NCI-H526 treated with DMSO at 0.1 percent for 48 hours (cell line): ENCODE results near the gene CLSTN2.
"Not testable (repeated sequence)": the region's sequence is repeated elsewhere in the genome, so short reads cannot be mapped to it uniquely, and the experiment has no call there.

Experiments used
- DNase-seq: peaks from one replicate; lab custom pipeline; 2025; lab: John Stamatoyannopoulos, UW

The CLSTN2 gene

DNA sequence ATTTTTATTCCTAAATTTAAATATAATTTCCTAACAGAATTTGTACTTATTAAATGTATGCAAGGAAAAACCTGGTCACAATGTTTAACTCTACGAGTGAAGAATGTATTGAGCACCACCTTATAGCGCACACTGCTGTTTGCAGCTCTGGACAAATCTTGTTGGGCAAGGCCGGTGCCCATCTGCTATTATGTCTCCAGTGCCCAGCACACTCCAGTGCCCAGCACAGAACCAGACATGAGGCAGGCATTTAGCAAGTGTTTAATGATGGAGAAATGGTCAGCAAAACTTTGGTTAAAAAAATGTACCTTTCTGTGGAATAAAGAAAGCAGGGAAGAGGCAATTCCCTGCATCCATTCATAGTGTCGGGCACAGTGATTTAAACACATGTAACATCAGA lies 488.2 kb downstream of the CLSTN2 start:
- DNase-seq = no peak

DNA sequence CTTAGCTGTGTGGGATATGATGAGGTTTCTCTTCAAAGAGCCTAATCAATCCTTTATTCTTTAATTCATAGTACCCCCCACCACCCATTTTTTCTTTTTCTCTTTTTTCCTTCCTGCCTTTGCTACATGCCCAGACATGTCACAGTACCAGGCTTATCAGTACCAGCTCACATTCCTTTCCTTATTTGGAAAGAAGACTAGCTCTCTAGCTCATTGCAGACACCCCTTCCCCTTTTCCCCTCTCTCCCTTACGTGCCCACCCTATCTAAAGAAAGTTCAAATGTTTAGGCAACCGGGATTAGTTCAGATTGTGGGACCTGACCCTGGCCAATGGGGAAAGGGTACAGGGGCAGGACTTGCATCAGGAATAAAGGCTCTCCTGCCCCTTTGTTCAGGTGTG lies 488.6 kb downstream of the CLSTN2 start:
- not testable (repeated sequence) for DNase-seq

DNA sequence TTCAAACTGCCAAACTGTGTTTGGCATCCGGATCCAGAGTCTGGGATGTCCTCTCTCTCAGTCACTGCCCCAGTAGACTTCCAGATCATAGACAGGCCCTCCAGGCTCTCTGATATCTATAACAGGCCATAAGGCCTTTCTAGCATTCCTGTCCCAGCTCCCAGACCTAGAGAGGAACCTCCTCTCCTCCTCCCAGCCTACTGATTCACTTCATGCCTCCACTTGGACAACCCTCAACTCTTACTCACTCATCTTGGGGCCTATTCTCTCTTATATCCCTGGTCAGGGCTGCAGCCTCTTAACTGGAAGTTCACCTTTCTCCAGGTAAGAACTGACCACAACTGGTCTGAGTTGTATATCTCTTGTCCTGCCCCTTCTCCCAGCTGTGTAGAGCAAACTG lies 489.2 kb downstream of the CLSTN2 start:
- no peak for DNase-seq

DNA sequence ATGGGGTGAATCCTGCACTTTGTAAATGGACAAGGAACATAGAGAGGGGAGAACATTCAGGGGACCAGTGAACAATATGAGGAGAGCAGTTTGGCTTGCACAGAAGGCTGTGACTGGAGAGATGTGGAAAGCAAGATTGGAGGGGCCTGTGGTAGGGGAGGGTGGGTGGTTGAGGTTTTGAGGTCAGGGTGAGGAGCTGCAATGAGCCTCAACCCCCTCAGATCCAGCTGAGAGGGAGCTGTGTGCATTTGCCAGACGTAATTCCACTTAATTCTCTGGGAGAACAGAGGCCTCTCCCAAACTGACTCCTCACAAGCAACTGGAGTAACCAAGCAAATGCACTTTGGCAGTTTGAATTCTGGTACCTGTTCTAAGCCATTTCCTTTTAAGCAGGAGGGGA lies 489.7 kb downstream of the CLSTN2 start:
- no peak for DNase-seq

DNA sequence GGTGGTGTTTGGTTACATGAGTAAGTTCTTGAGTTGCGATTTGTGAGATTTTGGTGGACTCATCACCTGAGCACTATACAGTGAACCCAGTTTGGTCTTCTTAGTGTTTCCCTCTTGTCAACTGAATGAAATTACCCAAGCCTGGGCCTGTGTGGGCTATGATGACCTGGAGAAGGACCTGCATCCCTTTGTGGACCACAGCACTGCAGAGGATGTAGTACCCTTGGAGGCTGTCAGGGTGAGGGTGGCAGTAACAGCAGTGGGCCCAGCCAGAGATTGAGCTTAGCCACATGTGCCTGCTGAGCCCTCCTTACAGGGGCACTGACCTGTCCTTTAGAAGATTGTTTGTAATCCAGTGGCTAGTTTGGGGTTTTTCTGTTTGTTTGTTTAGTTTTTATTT lies 492.8 kb downstream of the CLSTN2 start:
- no peak for DNase-seq

DNA sequence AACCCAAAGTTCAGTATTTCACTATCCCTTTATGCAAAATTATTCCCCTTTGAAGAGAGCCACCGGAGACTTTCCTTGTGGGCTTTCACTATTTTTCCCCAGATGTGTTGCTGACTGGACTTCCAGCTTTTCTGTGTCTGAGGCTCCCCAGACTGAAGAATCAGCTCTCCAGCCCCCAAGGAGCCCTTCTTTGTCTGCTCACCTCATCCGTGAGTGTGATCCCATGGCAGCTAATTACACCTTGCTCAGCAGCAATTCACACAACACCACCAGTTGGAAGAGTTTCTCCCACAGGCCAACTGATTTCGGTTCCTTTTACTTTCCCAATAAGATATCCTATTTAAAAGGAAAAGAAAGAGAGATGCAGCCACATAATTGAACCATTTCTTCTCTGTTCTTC lies 493.4 kb downstream of the CLSTN2 start:
- no peak for DNase-seq

DNA sequence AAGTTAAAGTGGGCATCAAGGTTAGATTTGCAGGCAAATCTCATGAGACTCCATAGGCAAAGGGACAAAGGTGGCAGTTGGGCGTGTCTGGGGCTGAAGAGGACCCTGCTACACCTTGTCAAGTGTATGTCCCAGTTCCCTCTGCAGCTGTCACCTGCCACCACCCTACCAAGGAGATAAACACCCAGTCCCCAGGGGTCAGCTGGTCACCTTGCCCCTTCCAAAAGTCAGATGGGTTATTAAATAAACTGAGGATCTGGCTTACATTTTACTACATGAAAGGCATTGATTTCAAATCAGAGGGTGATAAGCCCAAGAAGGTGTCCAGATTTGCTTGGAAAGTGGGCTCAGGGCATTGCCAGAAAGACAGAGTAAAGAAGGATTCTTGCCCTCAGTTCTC lies 494.8 kb downstream of the CLSTN2 start:
- DNase-seq = no peak

DNA sequence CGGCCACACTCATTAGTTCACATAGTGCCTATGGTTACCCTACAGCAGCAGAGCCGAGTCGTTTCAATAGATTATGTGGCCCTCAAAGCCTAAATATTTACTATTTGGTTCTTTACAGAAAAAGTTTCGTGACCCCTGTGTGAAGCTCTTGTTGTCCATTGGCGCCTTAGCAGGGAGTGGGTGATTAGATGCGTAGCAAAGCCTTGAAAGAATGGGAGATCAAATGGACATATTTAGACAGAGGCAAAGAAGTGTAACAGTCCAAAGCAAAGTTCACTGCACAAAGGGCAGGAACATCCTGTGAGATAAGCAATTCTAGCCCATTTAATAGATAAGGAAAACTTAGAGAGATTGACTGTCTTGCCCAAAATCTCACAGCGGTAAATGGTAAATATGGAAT lies 495.5 kb downstream of the CLSTN2 start:
- DNase-seq = no peak

DNA sequence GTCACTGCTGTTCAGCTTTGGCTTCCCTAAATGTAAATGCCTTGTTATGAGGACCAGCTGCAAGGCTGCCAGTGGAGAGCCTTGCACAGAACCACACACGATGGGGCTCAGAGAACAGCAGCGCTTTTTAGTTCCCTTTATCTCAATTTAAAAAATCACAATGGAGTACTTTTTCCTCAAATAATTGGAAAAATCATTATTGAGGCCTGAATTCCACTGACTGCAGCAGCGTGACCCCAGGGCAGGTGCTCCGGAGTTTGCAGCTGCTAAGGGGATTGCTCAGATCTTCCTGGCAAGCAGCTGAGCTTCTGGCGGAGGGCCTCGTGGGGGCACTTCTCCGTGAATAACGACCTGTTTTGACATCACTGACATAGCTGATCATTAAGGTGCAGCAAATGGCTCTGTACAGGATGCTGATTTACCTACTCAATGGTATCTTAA lies 497.3 kb downstream of the CLSTN2 start:
- DNase-seq = no peak

DNA sequence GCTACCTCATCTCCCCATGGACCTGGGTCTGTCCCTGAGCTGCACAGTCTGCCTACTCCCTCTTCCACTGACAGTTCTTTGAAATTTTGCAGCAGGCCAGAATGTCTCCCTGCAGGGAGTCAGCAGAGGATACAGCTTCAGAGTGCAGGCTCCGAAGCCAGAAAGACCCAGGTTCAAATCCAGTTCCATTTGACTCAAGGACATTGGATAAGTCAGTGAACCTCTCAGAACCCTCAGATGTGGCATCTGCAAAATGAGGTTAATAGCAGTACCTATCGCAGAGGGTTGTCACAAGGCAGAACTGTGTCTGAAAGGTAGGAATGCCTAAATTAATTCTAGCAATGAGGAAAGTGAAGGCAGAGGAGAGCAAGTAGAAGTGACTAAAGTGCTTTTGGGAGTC lies 498.4 kb downstream of the CLSTN2 start:
- no peak for DNase-seq

DNA sequence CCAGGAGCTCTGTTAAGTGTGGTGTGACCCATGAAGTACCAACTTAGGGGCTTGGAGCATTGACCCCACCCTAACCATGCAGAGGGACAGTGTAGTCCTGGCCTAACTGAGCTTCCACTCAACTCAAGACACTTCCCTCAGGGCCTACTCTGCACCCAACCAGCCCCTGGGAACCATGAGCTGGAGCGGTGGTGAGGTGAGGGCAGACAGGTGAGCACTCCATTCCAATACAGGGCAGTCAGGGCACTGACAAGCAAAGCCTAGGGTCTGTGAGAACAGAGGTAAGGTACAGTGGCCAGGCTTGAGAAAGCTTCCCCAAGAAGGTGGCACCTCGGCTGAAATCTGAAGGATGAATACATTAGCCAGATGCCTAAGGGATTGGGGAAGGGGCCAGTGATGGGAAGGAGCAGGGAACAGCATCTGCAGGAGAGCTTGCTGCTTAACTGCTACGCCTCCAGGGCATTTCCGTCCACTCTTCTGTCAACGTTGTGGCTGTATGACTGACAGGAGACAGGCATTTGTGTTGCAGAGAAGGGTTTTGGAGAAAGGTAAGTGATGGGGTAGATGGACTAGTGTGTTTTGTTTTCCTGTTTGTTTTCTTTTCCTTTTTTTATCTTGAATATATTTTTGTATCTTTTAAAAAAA lies 499.4 kb downstream of the CLSTN2 start:
- DNase-seq = no peak

DNA sequence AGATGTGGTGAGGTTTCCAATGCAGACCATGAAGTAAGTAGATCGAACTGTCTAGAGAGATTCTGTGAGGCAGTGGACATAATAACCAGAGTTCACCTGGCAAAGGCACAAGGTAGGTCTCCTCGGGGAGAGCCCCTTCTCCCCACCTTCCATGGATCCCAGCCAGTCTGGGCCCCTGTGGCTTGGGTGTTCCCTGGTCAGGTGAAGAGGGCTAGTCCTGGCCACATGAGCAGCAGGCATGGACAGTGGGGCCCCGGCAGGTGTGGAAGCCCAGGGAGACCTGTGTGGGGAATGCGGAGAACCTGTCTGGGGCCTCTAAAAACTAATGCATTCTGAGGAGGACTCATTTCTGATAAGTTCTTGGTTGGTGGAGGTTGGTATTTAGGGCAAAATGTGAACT lies 501.4 kb downstream of the CLSTN2 start:
- DNase-seq = no peak

DNA sequence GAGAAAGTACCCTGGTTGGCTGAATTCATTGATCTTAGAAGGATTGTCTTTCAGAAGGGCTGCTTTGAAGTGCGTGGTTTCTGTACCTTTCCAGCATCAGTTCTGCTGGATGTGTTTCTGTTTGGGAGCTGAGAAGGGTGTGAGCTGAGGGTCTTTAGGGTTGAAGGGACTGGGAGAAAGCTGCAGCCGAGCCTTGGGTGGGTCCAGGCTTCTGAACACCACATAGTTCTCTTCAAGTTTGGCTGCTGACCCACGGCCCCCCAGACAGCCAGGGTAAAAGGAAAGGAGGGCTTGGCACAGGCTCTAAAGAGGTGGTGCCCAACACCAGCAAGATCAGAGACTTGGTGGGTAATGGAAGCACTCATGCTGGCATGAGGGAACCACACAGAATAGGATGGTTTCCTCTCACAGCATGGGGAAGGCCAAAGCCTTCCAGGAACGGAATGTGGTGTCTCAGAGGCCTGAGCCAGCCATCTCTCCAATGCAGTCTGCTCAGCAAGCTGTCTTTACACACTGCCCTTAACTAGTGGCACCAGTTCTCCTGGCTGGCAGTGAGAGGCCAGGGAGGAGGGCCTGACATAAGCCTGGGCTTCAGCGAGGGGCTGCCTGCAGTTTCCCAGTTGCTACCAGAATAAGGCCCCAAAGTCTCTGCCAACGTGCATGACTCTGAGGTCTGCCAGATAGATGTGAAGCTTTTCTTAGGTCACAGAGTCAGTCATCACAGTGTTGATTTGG lies 503.9 kb downstream of the CLSTN2 start:
- no peak for DNase-seq

DNA sequence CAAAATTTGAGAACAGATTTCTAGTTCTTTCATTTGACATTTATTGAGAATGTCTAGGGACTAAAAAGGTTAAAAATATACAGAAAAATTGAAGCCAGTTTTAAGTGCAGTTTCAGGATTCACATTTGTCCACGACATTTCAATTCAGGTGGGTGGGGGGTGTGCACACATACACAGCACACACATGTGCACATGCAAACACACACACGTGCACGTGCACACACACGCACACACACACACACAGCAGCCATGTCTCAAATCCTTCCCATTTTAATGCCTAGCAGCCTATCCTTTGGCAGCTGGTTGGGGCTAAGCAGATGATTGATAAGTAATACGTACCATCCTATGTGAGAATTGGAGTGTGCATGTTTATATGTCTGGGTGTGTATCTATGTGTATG lies 504.5 kb downstream of the CLSTN2 start:
- DNase-seq = no peak

DNA sequence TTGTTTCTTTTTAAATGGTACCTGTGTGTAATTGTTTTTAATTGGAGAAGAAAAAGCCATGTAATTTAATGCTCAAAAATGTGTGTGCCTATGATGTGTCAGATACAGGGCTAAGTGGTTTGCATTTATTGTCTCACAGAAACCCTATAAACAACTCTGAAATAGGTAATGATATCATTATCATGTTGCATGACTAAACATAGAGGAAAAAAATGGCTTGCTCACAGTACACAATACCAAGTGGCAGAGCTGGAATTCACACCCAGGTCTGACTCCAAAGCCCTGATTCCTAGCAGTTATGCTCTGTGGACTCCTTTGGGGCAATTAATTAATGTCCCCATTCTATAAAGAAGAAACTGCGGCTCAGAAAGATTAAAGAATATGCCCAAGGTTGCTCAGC lies 505.5 kb downstream of the CLSTN2 start:
- DNase-seq = no peak

DNA sequence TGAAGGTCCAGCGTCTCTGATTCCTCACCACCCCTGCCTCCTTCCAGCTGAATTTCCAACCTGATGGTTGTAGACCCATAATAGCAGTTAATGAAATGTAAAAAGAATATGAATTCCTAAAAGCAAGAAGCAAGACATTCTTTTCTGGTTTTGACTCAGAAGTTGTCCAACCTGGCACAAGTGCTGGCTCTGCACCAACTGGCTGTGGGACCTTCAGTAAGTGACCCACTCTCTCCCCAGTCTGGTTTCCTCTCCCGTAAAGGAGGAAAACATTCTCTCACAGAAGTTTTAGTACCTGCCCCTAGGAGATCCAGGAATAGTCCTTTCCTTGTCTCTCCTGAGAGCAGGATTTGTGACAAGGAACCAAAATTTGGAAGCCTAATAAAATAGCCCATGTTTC lies 506.0 kb downstream of the CLSTN2 start:
- DNase-seq = no peak

DNA sequence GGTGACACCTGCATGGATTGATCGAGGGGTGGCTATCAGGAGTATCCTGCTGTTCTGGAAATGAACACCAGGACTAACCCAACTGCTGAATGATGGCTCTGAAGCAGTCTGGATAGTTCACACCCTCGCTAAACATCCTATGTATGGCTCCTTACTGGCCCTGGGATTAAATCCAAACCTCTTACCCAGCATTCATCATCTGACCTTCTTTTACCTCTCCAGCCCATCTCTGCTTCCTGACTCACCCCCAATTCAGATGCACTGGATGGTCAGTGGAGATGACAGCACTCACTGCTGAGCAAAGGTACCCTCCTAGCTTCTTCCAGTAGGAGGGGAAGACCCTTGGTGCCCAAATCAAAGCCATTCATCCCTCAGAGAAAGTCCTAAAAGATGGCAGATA lies 507.6 kb downstream of the CLSTN2 start:
- no peak for DNase-seq

DNA sequence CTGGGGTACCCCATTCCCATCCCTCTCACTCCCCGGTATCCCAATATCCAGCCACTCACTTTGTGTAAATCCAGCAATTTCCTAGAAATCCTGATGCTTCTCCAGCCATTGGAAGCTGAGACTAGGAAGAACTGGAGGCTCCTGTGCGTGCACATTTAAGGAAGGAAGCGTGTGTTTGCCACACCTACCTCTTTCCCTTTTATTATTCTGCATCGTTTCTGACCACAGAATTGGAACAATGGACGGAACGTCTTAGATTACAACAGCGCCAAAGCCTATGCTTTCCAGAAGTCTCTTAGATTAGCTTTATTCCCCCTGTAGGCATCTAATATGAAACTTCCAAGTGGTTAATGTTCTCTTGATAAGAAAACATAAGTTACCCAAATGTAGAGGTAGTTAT lies 508.1 kb downstream of the CLSTN2 start:
- DNase-seq = no peak

DNA sequence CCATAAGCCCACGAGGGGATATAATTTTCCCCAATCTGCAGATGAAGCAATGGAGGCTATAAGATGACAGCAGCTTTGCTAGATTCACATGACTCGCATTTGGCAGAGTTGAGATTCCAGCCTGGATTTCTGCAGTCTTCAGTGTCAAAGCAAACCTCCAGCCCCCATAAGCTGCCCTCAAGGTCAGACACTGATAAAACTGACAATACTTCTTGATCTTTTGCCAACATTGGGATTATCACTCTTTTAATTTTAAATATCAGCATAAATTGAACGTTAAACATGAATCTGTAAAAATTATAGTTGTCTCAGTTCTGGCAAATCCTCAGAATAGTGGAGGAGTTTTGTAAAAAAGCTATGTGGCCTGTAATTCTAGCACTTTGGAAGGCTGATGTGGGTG lies 508.8 kb downstream of the CLSTN2 start:
- no peak for DNase-seq

DNA sequence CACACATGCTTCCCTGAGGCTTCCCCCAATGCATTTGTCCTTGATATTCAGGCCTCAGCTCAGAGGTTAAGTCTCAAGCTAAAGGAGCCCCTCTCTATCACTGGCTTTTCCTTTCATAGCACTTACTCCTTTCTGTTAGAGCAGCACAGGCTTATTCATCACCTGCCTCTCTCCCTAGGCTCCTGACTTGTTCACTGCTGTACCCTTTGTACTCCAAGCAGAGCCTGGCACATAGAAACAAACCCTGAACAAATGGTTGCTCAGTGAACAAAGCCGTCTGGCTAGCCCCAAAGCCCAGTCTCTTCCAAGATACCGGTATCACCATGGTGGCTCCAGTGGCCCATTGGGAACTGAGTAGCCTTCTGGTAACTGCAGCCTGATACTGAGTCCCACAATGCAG lies 511.7 kb downstream of the CLSTN2 start:
- no peak for DNase-seq

DNA sequence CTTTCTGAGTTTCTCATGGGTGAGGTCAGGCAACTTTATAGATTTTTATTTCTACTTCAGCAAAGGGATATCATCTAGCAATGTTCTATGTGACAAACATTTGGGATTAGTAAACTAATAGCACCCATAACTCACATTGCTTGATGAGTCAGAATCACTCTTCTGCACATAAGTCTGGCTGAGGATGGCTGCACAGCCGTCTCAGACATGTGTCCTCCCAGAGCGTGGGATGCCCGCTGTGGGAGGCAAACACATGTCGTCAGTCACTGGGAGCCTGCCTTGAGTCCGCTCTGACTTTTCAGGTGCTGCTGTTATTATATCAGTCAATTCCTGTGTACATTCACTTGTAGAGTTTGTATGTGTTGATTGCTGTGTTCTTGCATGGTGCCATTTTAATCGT lies 512.2 kb downstream of the CLSTN2 start:
- no peak for DNase-seq

DNA sequence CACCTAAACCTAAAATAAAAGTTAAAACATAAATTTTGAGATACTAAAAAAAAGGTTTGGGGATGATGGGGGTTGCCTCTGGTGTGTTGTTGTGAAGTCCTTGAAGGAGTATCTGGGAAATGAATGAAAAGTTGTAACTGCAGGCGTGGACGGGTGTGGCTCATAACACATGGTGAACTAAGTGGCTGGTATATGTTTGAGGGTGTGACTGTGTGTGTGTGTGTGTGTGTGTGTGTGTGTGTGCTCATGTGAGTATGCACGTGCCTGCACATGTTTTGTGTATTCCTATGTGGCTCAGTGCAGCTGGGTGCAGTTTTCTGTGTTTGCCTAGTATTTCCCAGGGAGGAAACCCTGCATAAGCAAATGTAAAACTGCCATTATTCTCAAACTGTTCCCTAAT lies 513.0 kb downstream of the CLSTN2 start:
- no peak for DNase-seq

DNA sequence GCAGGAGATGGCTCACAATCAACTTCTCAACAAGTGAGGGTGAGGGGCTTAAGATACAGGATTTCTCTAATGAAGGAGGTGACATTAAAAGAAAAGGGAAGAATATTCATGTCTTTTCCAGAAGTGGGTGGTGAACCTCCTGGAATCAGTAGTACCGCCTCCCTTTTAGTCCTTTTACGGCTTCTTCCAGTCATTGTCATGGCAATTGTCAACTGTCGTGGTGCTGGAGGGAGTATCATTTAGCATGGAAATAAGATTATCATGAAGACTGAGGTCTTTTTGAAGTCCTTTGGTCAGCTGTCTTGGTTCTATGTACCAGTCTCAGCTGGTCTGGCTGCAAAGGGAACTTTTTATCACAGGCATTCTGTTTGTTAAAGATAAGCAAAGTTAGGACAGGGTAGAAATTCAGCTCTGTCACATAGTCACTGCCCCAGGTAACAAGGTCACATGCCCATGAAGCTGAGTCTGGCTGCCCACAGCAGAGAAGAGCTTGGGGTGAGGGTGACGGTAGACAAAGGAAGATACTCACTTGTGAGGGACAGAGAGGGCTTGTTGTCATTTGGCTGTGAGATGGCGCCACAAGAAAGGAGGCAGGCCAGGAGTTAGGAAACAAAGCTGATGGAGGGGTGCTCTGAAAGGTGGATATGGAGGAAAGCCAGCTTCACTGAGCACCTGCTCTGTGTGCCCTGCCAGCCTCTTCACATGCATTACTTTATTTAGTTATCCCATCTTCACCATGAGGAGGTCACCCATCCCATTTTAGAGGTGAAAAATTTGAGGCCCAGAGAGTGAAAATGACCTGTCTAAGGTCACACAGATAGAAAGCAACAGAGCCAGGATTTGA lies 514.6 kb downstream of the CLSTN2 start:
- no peak for DNase-seq
